GM18511 (cell line): ENCODE data around the gene THAP11.

Experiments
- ATAC-seq: cut with Tn5 transposase; IDR thresholded peaks from one replicate; pipeline ENCODE4 v1.9.1; 2021; ENCODE audit warnings: mild to moderate bottlenecking, moderate library complexity; ENCODE audit not compliant: unreplicated experiment

The THAP11 gene

GRCh38 chr16:67881621-67882161 lies 39.6 kb downstream of the THAP11 start:
- no peak for ATAC-seq

GRCh38 chr16:67882374-67883145 lies 40.4 kb downstream of the THAP11 start:
- ATAC-seq: no peak

- no peak for ATAC-seq
Measured at GRCh38 chr16:67883146-67883871, 41.2 kb downstream of the THAP11 start.

GRCh38 chr16:67883872-67884261 lies 41.7 kb downstream of the THAP11 start:
- no peak for ATAC-seq

- no peak for ATAC-seq
Measured at GRCh38 chr16:67884684-67885083, 42.6 kb downstream of the THAP11 start, which contains the start of gene NRN1L. NRN1L (plus strand) TSS chr16:67884885; CDS start chr16:67884904, 19 bp downstream.

- ATAC-seq: no peak
Measured at GRCh38 chr16:67885545-67885944, 43.4 kb downstream of the THAP11 start.

GRCh38 chr16:67885976-67886375 lies 43.9 kb downstream of the THAP11 start:
- ATAC-seq: no peak

- no peak for ATAC-seq
Measured at GRCh38 chr16:67886387-67886786, 44.3 kb downstream of the THAP11 start.

- no peak for ATAC-seq
Measured at GRCh38 chr16:67888331-67888730, 46.2 kb downstream of the THAP11 start.

- no peak for ATAC-seq
Measured at GRCh38 chr16:67892375-67892774, 50.3 kb downstream of the THAP11 start.

GRCh38 chr16:67892899-67893742 lies 51.0 kb downstream of the THAP11 start, which contains the start of gene PSKH1:
PSKH1 (plus strand) TSS chr16:67893254; CDS start chr16:67908750, 15,496 bp downstream.
- ATAC-seq: peak; percentile 97
